ENCODE measurements around the gene CA7. TPM values are rescaled to one million over a fixed set of nuclear protein-coding genes. Genes with fewer than 3 reads are reported as not detected.

Gene CA7
- polyA plus RNA-seq, 10 donors: not detected

DNA sequence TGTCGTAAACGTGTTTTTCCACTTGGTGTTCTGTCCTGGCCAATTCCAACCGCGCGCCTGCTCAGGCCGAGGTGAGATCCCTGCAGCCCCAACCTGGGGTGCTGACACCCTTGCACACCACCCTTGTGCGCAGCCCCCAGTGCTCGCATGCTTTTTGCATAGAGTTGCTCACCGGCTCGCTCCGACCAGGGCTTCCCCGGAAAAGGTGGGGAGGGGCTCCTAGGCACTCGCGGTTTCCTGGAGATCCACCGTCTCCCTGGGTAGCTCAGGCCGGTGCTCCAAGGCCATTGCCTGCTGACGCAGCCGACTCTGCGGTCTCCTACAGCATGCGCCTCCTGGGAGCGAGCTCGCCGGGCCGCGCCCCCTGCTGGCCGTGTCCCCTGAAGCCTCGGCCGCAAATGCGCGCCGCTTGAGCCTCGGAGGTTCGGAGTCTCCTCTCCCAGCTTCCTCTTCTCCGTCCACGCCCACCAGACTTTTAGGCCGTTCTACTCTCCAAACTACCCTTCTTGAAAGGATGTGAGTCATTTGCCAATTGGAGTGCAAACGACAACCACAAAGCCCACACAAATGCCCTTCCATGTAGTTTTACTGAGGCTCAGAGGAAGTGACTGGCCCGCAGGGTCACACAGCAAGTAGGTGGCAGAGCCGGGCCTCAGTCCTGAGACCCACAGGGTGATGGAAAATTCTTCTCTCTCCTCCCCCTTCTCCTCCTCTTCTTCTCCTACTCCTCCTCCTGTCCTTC, 28.9 kb downstream of the CA7 start:
- peak; percentile 85 to 98 (median 90) for DNase-seq

DNA sequence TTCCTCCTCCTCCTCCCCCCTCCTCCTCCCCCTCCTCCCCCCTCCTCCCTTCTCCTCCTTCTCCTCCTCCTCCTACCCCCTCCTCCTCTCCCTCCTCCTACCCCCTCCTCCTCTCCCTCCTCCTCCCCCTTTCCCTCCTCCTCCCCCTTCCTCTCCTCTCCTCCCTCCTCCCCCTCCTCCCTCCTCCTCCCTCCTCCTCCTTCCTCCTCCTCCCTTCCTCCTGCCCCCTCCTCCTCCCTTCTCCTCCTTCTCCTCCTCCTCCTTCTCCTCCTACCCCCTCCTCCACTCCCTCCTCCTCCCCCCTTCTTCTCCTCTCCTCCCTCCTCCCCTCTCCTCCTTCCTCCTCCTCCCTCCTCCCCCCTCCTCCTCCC, 29.5 kb downstream of the CA7 start:
- DNase-seq: no peak

DNA sequence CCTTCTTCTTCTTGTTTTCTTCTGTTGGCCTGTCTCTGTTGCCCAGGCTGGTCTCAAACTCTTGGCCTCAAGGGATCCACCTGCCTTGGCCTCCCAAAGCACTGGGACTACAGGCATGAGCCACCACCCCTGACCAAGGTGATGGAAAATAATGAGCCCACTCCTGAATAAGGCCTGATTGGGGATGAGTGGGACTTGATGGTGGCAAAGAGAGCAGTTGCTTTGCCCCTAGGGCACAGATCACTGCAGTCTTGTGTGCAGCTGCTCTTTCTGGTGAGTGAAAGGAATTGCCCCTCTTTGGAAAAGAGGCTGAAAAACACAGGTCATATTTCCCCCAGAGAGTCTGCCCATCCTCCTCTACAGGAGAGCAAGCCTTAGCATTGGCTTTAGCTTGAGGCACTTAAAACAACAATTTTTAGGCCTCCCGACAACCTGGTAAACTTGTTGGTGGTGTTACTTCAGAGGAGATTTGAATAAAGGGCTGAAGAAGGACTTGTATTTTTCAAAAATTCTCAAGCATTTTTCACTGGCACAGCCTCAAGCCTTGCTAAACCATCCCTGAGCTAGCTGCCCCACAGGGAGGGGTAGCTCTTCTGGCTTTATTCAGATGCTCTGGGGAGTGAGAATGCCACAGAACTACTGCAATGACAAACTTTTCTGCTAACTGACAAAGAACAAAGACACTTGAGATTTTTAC, 30.0 kb downstream of the CA7 start:
- DNase-seq: no peak

DNA sequence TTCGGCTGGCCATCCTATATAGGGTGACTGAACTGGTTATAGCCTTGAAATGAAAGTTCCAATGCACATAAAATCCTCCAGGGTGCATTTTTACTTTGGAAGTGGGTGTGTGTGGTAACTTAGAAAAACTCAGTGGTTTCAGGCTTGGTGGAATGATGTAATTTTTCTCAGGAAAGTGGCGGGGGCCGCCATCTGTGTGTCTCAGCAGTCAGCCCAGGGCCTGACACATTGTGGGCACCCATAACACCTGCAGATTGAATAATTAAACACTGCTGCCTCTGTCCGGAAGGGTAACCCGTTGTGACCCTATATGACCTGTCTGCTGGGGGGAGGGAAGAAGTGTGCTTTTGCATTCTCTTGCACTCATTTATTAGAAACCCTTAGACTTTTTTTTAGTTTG, 33.9 kb downstream of the CA7 start:
- DNase-seq: no peak

DNA sequence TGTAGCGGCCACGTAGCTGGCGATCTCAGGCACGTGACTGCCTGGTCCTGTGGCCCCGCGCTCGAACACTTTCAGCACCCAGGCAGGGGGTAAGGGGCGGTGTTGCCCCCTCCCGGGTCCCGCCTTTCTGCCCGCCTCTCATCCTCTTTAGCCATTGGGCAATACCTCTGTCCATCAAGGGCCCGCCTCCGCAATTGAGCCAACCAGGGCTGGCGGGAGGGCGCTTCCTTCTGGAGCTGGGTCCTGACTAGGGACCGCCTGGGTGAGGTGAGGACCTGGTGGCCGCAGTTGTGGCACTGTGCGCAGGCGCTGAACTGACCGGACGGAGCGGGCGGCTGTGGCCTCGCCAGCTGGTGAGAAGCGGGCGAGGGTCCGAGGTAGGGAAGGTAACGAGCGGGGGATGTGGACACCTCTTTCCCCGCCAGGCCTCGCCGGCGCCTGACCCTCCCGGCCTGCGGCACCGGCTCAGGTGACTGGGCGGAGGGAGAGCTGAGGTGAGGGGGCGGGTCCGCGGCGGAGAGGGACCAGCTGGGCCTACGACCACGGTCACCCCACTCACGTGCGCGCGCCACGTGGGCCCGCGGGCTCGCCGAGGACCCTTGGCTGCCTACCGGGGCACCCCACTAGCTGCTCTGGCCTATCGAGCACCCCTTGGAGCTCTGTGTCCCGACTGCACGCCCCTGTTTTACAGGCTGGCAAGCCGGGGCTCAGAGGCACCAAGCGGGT, 36.2 kb downstream of the CA7 start, which contains the start of gene PDP2:
TSS of gene PDP2 (plus strand) at position 228 of the 726 bp plus-strand sequence. CDS start 3,770 bp downstream, outside the sequence.
- DNase-seq: peak; percentile 95 to 96 (median 95)

DNA sequence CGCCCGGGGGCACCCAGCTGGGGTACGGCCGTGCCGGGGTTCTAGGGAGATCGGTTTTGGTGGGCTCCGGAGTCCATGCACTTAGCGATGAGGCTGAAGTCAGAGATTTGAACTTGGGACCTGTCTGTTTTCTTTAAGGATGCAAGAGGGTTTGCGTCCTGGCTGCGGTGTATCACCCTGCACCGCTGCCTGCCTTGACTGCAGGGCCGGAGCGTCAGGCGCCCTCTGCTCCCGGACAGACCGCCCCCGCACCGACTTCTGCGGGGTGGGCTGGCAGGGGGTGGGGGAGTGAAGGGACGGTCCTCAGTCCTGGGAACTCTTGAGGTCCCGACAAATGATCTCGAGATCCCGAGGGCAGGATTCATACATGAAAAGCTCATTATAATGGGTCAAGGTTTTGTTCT, 36.8 kb downstream of the CA7 start:
- no peak for DNase-seq

DNA sequence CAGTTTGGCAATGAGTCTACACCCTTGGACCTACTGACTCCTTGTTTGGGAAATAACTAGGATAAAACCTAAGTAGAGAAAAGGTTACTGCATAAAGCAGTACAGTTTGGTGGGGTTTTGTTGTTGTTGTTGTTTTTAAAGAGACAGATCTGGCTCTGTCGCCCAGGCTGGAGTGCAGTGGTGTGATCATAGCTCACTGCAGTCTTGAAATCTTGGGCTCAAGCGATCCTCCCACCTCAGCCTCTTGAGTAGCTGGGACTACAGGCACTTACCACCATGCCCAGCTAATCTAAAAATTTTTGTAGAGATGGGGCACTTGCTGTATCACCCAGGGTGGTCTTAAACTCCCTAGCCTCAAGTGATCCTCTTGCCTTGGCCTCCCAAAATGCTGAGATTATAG, 37.3 kb downstream of the CA7 start:
- no peak for DNase-seq

DNA sequence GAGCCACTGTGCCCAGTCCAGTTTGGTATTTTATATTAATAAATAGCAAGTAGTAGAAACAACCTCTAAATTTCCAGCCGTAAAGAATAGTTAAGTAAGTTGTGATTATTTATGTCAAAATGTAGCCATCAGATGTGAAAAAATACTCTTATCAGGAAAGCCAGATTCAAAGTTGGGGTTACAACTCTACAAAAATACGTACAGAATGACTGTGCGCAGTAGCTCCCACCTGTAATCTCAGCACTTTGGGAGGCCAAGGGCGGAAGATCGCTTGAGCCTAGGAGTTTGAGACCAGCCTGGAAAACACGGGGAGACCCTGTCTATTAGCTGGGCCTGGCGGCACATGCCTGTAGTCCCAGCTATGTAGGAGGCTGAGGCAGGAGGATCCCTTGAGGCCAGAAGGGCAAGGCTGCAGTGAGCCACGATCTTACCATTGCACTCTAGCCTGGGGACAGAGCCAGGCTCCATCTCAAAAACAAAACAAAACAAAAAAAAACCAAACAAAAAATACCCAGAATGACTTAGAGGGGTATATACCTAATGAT, 37.8 kb downstream of the CA7 start:
- no peak for DNase-seq

DNA sequence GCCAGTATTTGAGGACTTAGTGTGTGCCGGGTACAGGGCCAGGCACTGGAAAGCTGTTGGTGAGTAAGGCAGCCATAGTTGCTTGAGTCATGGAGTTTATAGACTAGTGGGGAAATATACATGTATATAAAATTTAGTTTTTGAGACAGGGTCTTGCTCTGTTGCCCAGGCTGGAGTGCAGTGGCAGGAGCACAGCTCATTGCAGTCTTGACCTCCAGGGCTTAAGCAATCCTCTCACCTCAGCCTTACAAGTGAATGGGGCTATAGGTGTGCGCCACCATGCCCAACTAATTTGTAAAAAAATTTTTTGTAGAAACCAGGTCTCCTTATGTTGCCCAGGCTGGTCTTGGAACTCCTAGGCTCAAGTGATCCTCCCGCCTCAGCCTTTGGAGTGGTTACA, 38.5 kb downstream of the CA7 start:
- DNase-seq: no peak

DNA sequence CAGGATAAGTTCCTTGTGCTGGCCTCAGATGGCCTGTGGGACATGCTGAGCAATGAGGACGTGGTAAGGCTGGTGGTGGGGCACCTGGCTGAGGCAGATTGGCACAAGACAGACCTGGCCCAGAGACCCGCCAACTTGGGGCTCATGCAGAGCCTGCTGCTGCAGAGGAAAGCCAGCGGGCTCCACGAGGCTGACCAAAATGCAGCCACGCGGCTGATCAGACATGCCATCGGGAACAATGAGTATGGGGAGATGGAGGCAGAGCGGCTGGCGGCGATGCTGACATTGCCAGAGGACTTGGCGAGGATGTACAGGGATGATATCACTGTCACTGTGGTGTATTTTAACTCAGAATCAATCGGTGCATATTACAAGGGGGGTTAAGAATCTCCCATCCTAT, 41.3 kb downstream of the CA7 start:
- DNase-seq: no peak

DNA sequence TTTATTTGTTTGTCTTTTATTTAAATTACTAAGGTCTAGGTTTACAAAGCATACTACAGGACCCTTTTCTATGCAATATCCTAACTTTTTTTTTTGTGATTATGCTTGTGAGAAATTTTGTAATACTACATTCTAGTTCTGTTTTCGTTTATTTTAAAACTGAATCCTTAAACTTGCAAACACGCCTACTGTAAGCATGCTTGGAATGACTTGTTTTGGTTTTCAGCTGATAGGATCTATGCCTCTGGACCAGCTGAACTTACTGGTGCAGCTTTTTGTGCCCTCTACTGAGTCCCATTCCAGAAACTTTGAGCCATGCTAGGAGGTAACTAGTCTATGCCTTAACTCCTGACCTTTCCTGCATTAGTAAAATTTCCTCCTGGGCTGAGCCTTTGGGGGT, 42.1 kb downstream of the CA7 start:
- DNase-seq: no peak

DNA sequence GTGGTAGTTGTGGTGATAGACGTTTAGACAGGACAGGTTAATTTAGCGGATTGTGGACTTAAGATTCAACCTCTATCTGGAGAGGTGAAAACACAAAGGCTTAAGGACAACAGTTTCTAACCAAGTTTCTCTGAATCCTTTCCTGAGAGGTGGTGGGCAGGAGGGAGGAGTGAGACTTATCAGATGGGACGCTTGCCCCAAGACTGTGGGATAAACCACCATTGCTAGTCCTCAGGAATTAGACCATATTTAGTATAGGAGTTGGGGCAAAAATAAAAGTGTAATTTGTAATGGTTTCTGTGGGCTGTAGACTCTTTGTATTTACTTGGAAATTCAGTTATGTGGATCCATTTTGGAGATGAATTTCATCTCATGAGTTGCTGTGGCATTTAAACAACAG, 42.7 kb downstream of the CA7 start:
- DNase-seq: no peak

DNA sequence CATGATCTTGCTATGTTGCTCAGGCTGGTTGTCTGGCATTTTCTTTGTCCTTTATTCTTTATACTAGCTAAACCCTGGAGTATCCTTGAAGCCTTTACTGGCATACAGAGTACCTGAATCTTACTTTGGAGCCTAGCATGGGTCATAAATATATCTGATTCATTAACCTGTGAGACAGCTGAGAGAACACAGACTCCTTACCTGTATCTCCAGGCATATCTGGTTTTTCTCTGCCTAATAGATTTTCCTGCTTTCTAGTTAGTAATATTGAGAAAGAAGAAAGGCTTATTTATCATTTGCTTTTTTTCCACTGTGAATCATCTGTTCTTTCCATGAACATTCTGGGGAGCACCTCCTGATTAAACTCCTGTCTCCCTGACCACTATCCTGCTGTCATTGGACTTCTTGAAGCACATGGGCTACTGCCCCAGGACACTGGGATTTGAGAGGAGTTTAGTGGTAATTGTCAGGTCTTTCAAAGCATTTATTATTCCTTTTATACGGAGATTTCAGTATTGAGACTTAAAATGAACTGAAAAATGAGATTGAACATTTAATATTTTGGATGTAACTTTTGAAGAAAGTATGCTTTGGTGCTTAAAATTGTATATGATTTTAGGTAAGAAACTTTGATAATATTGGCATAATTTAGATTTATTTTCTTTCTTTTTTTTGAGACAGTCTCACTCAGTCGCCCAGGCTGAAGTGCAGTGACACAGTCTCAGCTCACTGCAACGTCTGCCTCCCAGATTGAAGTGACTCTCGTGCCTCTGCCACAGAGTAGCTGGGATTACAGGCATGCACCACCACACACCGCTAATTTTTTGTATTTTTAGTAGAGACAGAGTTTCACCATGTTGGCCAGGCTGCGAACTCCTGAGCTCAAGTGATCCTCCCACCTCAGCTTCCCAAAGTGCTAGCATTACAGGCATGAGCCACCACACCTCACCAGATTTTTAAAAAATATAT, 44.7 kb downstream of the CA7 start:
- no peak for DNase-seq

DNA sequence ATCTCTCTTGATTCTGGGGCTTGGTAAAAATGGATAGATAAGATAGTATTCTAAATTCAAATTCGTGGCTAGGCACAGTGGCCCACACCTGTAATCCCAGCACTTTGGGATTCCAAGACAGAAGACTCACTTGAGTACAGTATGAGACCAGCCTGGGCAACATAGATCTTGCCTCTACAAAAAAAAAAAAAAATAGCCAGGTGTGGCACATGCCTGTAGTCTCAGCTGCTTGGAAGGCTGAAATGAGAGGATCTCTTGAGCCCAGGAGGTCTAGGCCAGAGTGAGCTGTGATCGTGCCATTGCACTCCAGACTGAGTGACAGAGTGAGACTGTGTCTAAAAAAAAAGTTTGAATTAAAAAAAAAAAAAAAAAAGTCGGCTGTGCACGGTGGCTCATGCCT, 45.4 kb downstream of the CA7 start:
- no peak for DNase-seq

DNA sequence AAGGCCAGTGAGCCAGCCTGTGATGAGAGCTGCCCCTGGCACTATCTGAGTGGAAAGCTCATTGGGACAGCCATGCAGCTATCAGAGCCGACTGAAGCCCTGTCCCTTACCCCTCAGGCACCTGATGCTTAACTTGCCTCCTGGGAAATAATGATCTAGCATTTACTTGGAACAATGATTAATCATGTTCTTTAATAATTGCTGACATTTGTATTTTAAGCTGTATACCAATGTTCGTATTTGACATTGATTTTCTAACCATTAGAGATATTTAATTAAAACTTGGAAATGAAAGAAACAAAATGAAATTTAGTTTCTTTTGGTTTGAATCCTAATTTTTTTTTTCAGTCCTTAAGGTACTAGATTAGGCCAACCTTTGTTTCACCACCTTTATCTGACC, 46.6 kb downstream of the CA7 start:
- no peak for DNase-seq

DNA sequence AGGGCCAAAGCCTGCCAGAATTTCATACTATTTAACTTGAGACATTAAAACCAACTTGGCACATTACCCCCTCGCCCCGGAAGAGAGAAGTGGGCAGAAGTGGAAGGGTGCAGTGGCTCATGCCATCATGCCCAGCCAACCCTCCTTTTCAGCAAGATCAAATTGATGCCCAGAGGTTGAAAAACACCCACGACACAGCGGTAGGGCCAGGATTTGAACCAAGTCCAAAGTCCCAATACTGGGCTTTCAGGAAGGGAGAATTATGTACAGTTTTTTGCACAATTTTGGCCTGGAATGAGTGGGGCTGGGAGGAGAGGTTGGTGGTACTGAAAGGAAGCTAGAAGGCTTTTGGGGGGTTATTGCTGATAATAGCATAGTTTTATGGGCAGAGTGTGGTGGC, 47.1 kb downstream of the CA7 start:
- DNase-seq: no peak

DNA sequence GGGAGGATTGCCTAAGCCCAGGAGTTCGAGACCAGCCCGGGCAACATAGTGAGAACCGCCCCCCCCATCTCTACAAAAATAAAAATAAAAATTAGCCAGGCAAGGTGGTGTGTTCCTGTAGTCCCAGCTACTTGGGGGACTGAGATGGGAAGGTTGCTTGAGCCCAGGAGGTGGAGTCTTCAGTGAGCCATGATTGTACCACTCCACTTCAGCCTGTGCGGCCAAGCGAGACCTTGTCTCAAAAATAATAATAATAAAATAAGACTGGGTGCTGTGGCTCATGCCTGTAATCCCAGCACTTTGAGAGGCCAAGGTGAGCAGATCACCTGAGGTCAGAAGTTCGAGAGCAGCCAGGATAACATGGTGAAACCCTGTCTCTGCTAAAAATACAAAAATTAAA, 47.6 kb downstream of the CA7 start:
- no peak for DNase-seq

DNA sequence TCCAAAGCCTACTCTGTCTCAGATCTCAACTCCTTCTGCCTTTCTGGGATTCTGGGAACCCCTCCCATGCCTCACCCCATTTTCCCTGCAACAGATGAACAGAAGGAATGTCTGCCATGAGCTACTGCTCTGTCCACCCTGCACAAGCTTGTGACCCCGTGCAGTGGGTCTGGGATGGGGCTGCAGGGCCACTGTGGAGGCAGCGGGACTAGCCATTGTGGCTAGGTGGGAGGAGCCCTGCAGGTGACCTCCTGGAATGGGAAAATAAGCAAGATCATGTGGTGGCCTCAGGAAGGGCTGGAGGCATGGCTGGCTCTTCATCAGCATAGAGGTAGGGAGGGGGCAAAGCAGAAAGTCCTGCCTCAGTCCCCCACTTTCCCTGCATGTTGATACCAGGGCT, 49.8 kb downstream of the CA7 start:
- no peak for DNase-seq

DNA sequence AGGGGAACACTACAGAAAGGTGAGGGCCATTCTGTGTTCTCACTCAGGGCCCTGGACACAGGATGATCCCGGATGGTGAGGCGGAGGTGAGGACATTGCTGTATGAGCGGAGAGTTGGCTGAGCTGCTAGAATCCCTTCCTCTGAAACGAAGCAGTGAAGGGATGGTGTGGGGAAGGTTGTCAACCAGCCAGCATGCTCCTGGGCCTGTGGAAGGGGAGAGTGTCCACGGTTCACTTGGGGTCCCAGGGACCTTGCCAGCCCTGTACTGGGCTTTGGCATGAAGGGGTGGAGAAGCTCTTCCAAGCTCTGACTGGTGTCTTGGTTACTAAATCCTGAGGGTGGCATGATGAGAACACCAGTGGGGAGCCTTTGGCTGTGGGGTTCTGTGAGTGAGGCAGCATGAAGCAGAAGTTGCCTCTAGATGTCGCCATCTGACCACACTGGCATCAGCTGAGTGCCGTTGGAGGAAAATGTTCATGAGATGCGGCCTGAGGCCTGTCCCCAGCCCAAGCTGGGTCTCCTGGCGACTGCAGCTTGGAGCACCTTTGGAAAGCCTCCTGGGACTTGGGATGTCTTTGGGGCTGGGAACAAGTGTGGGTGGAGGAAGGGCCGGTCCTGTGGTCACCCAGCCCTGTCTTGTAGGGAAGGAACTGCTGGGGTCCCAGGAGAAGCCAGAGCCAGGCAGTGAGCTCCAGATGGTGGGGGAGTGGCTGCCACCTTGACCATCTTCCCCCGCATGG, 50.9 kb downstream of the CA7 start:
- DNase-seq: peak; percentile 57 to 85 (median 77)

DNA sequence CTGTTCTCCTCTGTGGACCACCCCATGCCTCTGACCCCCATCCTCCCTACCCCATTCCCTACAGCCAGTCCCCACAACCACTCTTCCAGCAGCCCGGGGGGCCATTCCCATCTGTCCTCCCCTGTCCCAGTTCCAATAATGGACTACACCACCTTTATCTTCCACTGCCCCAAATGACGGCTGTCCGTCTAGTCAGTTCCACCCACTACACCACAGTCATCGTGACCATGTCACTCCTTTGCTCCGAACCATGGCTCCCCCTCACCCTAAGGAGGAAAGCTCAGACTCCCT, 51.4 kb downstream of the CA7 start:
- DNase-seq: no peak

DNA sequence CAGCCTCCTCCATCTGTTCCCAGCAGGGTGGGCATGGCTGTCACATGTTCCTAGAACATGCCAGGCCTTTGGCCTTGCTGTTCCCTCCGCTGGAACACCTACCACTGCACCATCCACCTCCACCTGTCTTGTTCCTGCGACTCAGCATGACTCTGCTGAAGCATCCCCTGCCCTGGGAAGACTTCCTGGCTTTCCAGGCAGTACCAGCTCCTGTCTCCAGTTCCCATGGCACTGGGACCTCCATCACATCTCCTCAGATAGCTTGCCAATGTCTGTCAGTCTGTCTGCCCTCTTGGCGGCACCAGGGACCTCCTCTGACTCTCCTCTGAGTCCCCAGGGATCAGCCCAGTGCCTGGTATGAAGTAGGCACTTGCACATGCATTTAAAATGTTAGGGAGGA, 51.8 kb downstream of the CA7 start:
- no peak for DNase-seq

Data from muscle of back (tissue), 11 donors.